ENCODE results near the gene COPB1. TPM values are rescaled to one million over a fixed set of nuclear protein-coding genes. Genes with fewer than 3 reads are reported as not detected.

Gene COPB1
- total and polyA plus RNA-seq, 2 of the 8 experiments (the other 6 are each of a cell fraction or from before 2014, with no cell fraction given), result 28.7 to 72.1 TPM

Small RNA genes within 50 kb of the gene (small RNA-seq; reads per million reads assigned to genes)
- not detected for gene RNU7-49P (ENCODE audit: insufficient read depth)

Other genes with a start within 250 kb of the COPB1 start
- 220 and 234 TPM in 2 replicates for gene RRAS2, start 140.6 kb downstream of the COPB1 start, total RNA-seq (2021; fragmentation: NEBNext Ultra II Directional; extraction: Animal tissue kit (Norgen Biotek cat#: 25700))
- gene RRAS2, start 140.6 kb downstream of the COPB1 start, polyA plus RNA-seq (2011; rRNA removed), result 48.5 and 72.3 TPM in 2 replicates
- gene PSMA1, start 20.6 kb upstream of the COPB1 start, total RNA-seq (2021; fragmentation: NEBNext Ultra II Directional; extraction: Animal tissue kit (Norgen Biotek cat#: 25700)), result 148 and 150 TPM in 2 replicates
- 91.4 and 159 TPM in 2 replicates for gene PSMA1, start 20.6 kb upstream of the COPB1 start, polyA plus RNA-seq (2011; rRNA removed)
- 9.9 and 10.9 TPM in 2 replicates for gene PDE3B, start 144.0 kb upstream of the COPB1 start, total RNA-seq (2021; fragmentation: NEBNext Ultra II Directional; extraction: Animal tissue kit (Norgen Biotek cat#: 25700))
- gene PDE3B, start 144.0 kb upstream of the COPB1 start, polyA plus RNA-seq (2011; rRNA removed), result 2.5 and 2.7 TPM in 2 replicates

Measured in H1 (cell line).